Stimulated activated CD4-positive, alpha-beta T cell treated with anti-CD3 and anti-CD28 coated beads, Interleukin-4, amount 100 ng/mL, for 48 hours (primary cell): ENCODE results near the gene MCM5.
"Not testable (repeated sequence)": the region's sequence is repeated elsewhere in the genome, so short reads cannot be mapped to it uniquely, and the experiment has no call there.

Source experiments
- DNase-seq, 2 donors: peaks; one replicate each; pipeline ENCODE4 v3.0.0-alpha.2; 2020; ENCODE audit warnings: low read depth in 2 of 2

Gene MCM5

DNA sequence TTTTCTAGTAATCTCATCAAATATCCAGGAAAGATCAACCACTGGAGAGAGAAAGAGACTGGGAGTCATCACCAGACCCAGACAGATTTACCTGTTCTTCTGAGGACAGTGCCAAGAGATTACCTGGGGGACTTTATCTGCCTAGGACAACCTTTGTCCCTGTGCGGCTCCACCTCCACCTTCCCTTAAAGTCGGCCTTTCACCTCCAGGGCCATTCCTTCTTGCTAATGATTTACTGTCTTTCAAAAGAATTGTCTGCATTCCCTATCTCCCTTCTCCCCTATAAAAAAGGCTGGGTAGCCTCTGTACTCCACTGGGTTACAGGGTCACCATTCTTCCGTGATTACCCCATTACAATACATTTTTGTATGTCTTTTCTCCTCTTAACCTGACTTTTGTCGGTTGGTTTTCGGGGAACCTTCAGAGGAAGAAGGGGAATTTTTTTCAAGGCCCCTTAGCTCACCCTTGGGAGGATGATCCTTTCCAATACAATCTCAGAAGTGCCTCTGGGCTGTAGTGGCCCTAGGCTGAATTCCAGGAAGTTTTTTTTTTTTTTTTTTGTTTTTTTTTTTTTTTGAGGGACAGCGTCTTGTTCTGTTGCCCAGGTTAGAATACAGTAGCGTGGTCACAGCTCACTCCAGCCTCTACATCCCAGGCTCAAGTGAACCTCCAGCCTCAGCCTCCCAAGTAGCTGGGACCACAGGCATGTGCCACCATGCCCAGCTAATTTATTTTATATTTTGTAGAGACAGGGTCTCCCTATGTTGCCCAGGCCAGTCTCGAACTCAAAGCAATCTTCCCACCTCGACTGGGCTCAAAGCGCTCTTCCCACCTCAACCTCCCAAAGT, 20.6 kb upstream of the MCM5 start:
- DNase-seq: no peak

GRCh38 chr22:35380013-35380412, 19.9 kb upstream of the MCM5 start:
- no peak for DNase-seq

- peak; percentile 34 to 45 for DNase-seq
Observed at GRCh38 chr22:35380537-35381423, 19.2 kb upstream of the MCM5 start, which contains the start of gene HMOX1. Gene HMOX1, plus strand, starts transcription at chr22:35381096. Its CDS starts 78 bp downstream, at chr22:35381174.

DNA sequence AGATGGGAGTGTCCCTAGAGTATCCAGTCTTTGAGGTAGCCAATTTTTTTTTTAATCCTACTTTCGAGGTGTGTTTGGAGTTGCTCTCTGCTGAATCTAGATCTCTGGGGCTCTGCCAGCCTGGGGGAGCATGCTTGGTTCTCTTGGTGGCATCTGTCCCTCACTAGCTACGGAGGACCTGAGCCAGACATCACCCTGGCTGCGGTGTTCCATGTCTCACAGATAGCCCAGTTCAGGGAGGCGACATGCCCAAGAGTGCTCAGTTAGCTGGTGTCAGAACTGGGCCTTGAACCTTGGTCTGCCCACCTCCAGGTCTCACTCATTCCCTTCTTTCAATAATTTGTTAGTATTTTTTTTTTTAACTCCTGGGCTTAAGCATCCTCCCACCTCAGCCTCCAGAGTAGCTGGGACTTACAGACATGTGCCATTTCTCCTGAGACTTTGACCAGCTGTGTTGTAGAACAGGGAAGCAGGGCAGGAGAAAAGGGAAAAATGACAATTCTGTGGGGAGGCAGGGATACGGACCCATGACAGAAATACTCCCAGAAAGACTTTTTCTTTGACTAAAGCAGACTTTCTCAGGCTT, 18.4 kb upstream of the MCM5 start:
- DNase-seq: no peak

DNA sequence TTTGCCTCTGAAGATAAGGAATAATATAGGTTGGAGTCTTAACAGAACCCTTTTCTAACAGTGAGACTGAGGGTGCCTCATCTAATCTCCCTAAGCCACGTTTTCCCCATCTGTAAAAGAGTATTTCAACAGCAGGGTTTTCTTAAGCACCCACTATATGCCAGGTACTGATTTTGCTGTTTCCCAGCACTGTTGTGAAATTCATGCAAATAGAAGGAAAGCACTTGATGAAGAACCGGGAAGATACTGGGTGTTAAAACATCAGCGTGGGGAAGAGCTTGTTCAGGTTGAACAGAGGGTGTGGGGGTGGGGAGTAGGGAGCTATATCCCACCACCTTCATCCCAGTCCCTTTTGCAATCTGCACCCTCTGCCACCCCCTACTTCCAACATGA, 16.3 kb upstream of the MCM5 start:
- DNase-seq: no peak

DNA sequence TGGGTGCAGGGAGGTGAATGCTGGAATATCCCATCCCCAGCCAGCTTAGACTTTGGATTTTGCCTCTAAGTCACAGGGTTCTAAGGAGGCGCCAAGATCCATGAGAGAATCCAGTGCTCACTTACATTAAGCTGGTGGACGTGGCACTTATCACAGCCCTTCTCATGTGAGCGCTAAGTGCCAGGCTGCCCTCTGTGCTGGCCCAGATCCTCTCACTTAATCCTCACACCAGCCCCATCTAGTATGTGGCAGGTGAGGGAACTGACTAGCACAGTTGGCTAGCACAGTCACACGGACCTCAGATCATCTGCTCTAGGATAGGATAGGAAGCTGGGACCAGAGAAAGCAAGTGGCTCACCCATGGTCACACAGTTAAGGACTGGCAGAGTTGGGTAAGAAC, 15.4 kb upstream of the MCM5 start:
- DNase-seq: no peak

- no peak for DNase-seq
Observed at GRCh38 chr22:35384975-35385588, 14.9 kb upstream of the MCM5 start.

DNA sequence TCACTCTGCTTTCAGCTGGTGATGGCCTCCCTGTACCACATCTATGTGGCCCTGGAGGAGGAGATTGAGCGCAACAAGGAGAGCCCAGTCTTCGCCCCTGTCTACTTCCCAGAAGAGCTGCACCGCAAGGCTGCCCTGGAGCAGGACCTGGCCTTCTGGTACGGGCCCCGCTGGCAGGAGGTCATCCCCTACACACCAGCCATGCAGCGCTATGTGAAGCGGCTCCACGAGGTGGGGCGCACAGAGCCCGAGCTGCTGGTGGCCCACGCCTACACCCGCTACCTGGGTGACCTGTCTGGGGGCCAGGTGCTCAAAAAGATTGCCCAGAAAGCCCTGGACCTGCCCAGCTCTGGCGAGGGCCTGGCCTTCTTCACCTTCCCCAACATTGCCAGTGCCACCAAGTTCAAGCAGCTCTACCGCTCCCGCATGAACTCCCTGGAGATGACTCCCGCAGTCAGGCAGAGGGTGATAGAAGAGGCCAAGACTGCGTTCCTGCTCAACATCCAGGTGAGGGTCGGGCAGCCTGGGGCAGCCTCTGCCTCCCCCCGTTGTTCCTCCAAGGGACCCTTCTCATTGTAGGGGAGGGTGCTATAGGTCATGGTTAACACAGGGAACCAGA, 13.2 kb upstream of the MCM5 start:
- DNase-seq: no peak

DNA sequence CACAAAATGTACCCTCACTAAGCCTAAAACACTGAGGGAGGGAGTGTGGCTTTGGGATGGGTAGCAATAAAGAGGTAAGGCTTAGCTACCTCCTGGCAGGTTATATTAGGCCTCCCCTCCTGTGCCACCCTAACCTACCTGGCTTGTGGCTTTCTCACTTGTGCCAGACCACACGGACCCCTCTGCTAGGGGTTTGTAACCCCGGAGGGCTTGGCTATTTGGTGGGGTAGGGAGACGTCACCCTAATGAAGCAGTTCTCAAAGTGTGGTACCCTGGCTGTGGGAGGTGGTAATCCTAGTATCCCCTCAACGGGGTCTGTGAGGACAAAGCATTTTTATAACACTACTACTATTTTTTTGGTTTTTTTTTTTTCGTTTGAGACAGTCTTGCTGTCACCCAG, 9.0 kb upstream of the MCM5 start:
- no peak for DNase-seq

GRCh38 chr22:35392357-35392756, 7.6 kb upstream of the MCM5 start:
- no peak for DNase-seq

- no peak for DNase-seq
Observed at GRCh38 chr22:35393116-35394010, 6.6 kb upstream of the MCM5 start.

DNA sequence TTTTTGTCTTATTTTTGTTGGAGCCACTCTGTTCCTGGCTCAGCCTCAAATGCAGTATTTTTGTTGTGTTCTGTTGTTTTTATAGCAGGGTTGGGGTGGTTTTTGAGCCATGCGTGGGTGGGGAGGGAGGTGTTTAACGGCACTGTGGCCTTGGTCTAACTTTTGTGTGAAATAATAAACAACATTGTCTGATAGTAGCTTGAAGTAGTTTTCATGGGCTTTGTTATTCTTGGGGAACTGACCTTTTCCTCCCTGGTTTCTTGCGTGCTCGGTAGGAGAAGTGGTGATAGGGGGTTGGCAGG, 6.0 kb upstream of the MCM5 start:
- DNase-seq: no peak

GRCh38 chr22:35394810-35395563, 5.0 kb upstream of the MCM5 start:
- no peak for DNase-seq

DNA sequence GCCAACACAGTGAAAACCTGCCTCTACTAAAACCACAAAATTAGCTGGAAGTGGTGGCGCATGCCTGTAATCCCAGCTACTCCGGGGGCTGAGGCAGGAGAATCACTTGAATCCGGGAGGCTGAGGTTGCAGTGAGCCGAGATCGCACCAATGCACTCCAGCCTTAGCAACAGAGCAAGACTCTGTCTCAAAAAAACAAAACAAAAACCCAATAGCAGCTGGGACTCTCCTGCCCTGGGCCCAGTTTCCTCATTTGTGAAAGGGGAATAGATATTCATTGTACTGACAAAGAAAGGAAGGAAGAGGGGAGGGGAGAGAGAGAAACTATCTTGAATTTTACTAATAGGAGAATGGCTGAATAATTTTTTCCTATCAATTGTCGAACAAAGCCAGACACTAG, 3.3 kb upstream of the MCM5 start:
- not testable (repeated sequence) for DNase-seq

GRCh38 chr22:35397095-35397904, 2.6 kb upstream of the MCM5 start:
- no peak for DNase-seq

DNA sequence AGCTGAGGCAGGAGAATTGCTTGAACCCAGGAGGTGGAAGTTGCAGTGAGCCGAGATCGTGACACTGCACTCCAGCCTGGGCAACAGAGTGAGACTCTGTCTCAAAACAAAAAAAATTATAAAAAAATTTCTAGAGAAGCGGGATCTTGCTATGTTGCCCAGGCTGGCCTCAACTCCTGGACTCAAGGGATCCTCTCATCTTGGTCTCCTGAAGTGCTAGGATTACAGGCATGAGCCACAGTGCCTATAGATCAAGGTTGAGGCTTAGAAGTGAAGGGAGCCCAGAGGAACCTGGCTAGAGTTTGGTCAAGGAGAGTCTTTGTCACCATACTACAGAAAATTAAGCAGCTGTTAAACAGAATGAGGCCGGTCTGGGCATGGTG, 1.4 kb upstream of the MCM5 start:
- DNase-seq: no peak

GRCh38 chr22:35399114-35399677, 744 bp upstream of the MCM5 start:
- peak in 1 of 2 donors; percentile 15 for DNase-seq

GRCh38 chr22:35400501-35400790, 506 bp downstream of the MCM5 start:
- DNase-seq: peak in 1 of 2 donors; percentile 16

GRCh38 chr22:35401863-35402262, 1.9 kb downstream of the MCM5 start:
- no peak for DNase-seq
